Suppressor macrophage treated with lipopolysaccharide for 1 hour (primary cell): Measurements from ENCODE around the gene FAM193B.

Source experiments
- DNase-seq, 3 donors: peaks; one replicate each; pipeline ENCODE4 v3.0.0-alpha.2; 2020 to 2022

The FAM193B gene

DNA sequence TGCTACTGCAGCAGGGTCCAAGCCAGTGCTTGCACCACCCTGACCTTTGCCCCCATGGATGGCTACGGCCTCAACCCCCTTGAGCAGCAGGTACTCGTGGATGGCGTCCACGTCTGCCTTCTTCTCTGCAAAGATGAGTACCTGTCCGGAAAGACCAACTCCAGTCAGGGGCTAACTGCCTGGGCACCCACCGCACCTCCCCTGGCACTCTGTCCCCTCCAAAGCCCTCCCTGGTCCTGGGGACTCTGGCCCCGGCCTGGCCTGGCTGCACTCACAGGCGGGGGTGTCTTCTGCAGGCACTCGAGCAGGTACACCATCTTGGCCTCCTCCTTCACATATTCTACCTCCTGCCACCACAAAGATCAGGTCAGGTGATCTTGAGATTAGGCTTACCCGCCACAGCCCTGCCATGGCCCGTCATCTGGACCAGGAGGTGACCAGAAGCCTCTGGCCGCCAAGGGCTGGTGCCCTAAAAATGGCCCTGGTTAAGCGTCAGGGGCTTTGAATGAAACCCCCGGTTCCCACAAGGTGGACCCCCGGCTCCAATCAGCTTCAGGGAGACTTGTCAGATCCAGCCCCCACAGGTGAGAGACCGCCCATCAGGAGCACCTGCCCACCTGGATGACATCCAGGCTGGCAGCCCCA lies 41.5 kb downstream of the FAM193B start:
- no peak for DNase-seq

- DNase-seq = no peak
These were observed 42.3 kb downstream of the FAM193B start for GRCh38 chr5:177511796-177512675.

GRCh38 chr5:177511181-177511580 lies 43.2 kb downstream of the FAM193B start:
- peak in 2 of 3 donors; percentile 40 to 41 for DNase-seq

DNA sequence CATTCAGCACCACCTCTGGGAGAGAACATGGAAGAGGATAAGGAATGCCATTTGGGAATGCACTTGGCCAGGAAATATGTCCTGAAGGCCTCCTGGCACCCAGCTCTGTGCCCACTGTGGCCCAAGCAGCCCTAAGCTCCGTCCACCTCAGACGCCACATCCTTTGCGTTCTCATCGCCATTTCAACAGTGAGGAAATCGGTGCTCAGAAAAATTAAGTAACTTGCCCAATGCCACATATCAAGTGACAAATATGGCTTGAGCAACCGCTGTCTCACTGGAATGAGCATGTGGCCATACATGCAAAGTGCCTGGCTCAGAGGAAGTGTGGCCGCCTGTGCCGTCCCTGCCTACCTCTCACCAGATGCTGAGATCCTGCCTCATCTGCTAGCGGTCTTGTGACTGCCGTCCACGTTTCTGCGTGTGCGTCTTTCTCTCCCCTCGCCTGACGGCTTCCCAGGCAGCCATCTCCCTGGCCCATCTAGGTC lies 43.8 kb downstream of the FAM193B start:
- DNase-seq = peak; percentile 89 to 96 (median 95)

GRCh38 chr5:177509991-177510566 lies 44.3 kb downstream of the FAM193B start:
- DNase-seq = peak in 2 of 3 donors; percentile 24 to 32

- peak; percentile 76 to 84 (median 76) for DNase-seq
These were observed 44.9 kb downstream of the FAM193B start, which contains the start of gene DOK3 for GRCh38 chr5:177509381-177509951. DOK3 (minus strand) TSS chr5:177509826; CDS start chr5:177509540, 286 bp downstream.

- DNase-seq = peak; percentile 46 to 62 (median 51)
These were observed 45.5 kb downstream of the FAM193B start for GRCh38 chr5:177508837-177509236.

DNA sequence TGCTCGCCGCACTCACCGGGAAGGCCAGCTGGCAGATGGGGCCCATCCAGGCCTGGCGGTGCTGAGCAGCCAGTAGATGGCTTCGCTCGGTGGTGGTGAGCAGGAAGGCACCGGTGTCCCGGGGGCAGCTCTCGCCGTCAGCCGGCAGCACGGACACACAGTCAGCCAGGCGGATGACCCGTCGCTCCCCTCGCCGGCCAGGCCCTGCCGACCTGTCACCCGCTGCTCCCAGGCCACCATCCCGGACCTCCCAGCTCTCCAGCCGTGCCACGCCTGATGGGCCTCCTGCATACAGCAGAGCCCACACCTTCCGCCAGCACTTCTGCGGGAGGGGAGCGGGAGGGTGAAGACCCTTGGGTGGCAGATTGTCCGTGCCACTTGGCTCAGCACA lies 46.1 kb downstream of the FAM193B start:
- peak in 1 of 3 donors; percentile 23 for DNase-seq

DNA sequence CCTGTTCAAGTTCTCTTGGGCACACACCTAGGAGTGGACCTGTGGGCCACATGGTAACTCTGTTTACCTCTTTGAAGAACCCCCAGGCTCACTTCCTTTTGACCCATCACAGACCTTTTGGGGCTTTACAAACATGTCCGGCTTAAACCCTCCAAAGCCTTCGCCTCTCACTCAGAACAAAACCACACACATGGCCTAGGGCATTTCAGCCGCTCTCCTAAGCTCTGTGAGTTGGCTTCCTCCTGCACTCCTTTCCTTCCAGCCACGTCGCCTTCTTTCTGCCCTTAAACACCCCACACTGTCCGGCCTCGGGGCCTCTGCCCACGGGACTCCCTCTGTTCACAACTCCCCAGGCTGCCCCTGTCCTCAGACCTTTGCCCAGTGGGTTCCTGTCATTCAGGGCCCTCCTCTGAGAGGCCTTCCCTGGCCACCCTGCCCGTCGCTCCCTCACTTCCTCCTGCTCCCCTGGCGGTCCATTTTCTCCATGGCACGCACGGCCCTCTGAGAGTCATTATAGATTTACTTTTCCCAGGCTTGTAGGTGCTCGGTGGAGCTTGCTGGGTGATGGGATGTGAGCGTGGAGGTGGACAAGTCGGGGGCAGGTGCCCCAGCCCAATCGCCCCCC lies 46.7 kb downstream of the FAM193B start:
- peak; percentile 65 to 75 (median 66) for DNase-seq

DNA sequence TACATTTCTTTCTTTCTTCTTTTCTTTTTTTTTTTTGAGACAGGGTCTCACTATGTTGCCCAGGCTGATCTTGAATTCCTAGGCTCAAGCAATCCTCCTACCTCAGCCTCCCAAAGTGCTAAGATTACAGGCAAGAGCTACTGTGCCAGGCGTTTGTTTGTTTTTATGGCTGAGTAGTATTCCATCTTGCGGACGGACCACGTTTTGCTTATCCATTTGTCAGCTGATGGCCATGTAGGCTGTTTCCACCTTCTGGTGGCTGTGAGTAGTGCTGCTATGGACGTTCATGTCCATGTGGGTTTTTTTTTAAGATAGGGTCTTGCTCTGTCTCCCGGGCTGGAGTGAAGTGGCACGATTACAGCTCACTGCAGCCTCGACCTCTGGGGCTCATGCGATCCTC lies 47.2 kb downstream of the FAM193B start:
- peak; percentile 40 to 53 (median 45) for DNase-seq

DNA sequence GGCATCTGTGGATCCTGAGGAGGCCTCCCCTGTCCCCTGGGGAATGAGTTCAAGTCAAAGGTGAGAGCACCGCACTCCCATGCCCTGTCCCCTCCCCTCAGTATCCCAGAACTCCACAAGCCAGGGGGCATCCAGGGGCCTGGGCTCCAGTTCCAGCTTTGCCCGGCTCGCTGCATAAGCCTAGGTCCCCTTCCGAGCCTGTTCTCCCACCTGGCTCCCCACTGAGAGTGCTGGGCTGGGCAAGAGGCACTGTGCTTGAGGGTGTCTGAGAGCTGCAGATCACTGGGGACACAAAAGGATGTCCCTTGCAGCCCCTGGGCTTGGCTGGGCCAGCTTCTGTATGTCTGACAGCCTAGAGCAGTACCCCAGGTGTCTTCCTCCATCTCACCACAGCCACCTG lies 49.3 kb downstream of the FAM193B start:
- DNase-seq = no peak

- no peak for DNase-seq
These were observed 50.0 kb downstream of the FAM193B start for GRCh38 chr5:177504086-177505056.

DNA sequence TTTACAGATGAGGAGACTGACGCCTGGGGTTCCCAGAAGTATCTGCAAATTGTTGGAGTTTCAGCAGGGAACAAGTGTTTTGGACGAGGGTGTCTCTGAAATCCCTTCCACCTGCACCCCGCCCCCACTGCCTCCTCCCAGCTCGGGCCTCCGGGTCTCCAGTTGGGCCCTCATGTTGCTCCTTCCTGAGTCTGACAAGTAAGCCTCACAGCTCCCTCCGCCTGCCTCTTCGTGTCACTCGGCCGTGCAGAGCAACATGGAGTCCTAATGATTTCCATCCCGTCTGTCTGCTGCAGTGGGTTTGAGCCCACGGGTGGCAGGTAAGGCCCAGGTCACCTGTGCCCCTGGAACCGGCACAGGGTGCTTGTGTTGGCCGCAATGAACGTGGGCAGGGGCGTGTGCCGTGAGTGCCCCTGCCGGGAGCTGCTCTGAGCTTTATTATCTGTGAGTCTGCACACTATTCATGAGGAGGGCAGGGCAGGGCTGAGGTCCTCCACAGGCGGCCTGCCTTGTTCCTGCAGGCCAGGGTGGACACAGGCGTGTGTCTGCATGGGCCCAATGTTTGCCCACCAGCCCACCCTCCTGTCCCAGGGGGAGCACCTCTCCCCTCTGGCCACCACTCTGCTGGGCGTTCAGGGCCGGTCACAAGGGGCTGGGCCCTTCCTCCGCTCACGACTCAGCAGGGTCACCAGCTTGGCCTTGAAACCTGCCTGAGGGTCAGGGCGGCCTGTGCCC lies 50.8 kb downstream of the FAM193B start:
- DNase-seq = no peak

DNA sequence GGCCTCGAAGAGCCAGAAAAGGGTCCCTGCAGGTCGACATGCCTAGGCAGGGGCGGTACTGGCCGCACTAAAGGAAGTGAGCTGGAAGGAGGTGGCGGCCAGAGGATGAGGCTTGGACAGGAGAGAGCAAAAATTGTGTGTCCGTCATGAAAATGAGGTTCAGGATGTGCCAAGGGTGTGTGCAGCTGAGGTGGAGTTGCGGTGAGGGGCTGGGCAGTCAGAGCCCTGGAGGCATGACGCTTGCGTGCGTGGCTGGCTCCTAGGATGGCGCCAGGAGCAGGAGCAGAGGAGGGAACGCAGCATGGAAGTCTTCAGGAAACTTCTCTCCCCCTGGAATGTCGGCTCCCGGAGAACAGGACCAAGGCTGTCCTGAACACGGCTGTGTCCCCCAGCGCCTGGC lies 51.5 kb downstream of the FAM193B start:
- no peak for DNase-seq

DNA sequence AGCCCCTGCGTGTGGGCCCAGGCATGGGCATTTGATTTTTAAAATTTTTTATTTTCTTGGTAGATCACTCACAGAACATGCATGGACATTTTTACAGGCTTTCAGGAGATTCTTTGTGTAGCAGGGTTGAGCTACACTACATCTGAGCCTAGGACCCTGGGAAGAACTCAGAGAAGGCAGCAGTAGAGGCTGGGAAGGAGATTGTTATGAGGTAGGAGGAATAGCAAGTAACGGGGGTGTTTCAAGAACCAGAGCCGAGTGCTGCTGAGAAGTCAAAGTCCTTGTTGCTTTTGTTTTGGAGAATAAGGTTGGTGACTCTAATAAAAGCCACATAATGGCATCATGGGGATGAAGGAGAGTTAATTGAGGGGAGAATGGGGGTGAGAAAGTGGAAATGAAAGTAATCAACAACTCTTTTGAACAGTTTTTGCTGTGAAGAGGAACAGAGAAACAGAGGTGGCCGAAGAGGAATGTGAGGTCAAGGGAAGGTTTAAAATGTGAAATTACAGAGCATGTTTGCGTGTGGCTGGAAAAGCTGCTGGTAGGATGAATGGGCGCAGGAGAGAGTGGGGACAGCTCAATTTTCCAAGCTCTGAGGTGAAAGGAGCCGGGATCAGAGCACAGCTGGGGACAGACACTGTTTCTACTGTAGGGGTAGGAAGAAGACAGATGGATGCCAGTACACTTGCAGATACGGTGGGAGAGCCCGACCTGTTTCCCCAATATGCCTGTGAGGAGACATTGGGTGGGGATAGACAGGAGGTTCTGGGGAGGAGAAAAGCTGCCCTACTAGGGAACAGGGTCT lies 52.3 kb downstream of the FAM193B start:
- DNase-seq = peak in 2 of 3 donors; percentile 27 to 51

- peak; percentile 86 to 96 (median 90) for DNase-seq
These were observed 53.5 kb downstream of the FAM193B start for GRCh38 chr5:177500685-177501522.

DNA sequence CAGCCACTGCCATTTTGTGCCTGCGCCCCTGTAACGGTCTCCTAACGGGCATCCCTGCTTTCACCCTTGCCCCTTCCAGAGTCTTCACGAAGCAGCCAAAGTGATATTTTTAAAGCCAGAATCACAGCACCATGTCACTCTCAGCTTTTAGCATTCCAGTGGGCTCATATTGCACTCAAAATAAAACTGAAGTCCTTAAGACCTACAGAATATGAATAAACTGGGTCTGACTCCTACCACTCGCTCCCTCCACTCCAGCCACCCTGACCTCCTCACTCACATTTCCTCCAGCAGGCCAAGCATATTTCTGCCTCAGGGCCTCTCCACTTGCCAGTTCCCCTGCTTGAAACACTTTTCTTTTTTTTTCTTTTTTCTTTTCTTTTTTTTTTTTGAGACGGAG lies 54.5 kb downstream of the FAM193B start:
- DNase-seq = no peak

DNA sequence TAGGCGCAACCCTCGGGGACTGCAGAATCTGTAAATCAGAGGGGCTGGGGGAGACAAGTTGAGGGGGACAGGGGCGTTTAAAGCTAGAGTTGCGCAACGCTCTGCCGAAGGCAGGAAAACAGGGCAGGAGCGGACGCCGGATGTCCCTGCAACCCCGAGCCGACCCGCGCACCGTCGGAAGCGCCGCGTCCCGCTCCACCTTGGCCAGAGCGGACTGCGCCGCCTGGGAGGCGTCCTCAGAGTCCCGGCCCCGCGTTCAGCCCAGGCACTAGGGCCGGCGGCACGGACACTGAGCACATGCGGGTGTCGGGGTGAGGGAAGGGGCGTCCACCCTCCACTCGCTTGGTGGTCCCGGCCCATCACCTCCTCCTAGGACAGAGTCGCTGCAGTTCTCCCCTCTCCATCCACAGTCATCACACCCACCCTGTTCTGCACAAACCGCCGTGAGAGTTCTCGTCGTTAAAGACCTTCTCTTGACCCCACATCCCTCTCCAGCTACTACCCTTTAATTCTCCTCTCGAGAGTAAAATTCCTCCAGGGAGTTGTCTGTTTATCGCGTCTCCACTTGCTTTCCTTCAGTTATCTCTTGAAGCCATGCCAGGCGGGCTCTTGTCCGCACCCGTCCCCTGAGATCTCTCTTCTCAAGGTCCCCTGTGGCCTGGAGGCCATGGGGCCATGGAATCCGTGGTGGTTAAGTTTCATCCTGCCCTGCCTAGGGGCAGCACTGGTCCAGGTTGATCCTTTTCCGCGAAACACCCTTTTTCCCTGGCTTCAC lies 56.2 kb downstream of the FAM193B start:
- DNase-seq = peak in 1 of 3 donors; percentile 41
